Panc1 (cell line): ENCODE measurements around the gene RPS6KA1. TPM values are rescaled to one million over a fixed set of nuclear protein-coding genes. Genes with fewer than 3 reads are reported as not detected.

Experiments used
- ATAC-seq: fragments of 200-7000 bp; cut with Tn5 transposase; 2 replicates; pipeline ENCODE4 v1.9.1; 2020; ENCODE audit warnings: mild to moderate bottlenecking, moderate library complexity
- BruUV-seq: library from RNA; stranded (reverse); fragments of 400-500 nt; replicated peaks from 2 replicates; lab custom pipeline; 2021; lab: Mats Ljungman, UMichigan
- CTCF ChIA-PET: fragments of 300-600 bp; sonication (Branson Sonifier 250); formaldehyde crosslinking; loops from one replicate; lab custom pipeline; 2022; ENCODE audit warnings: antibody characterized with exemption; lab: Charles Lee
- POLR2A ChIA-PET: fragments of 300-600 bp; sonication (Branson Sonifier 250); formaldehyde crosslinking; loops from one replicate; lab custom pipeline; 2022; ENCODE audit warnings: antibody characterized with exemption; lab: Charles Lee
- DNase-seq: peaks from one replicate; pipeline ENCODE4 v3.0.0-alpha.2; 2010; ENCODE audit warnings: low read depth, low spot score
- H3K27ac ChIP-seq: 2 replicates; pipeline ENCODE4 v1.5.1; 2011; ENCODE audit warnings: mild to moderate bottlenecking, low read length, inconsistent platforms
- H3K27me3 ChIP-seq: fragments of 200-500 bp; sonication (Bioruptor generic); 2 replicates; pipeline ENCODE4 v1.6.0; 2014; ENCODE audit warnings: low read length, inconsistent platforms; ENCODE audit not compliant: control insufficient read depth, insufficient read depth
- H3K36me3 ChIP-seq: fragments of 200-500 bp; sonication (Bioruptor generic); 2 replicates; pipeline ENCODE4 v1.5.1; 2014; ENCODE audit warnings: inconsistent platforms, mild to moderate bottlenecking, low read length, moderate library complexity; ENCODE audit not compliant: control insufficient read depth, insufficient read depth
- H3K4me1 ChIP-seq: 2 replicates; pipeline ENCODE4 v1.5.1; 2011; ENCODE audit warnings: inconsistent platforms, mild to moderate bottlenecking, low read length, moderate library complexity; ENCODE audit not compliant: control insufficient read depth, insufficient read depth
- H3K4me3 ChIP-seq, 2 experiments: 2 replicates each; pipeline ENCODE4 v1.5.1; 2011 to 2012; ENCODE audit warnings: low read depth in 2 of 2, low read length in 2 of 2, mild to moderate bottlenecking in 2 of 2, inconsistent platforms in 1 of 2, moderate library complexity in 1 of 2
- H3K9me3 ChIP-seq: fragments of 200-500 bp; sonication (Bioruptor generic); 2 replicates; pipeline ENCODE4 v1.5.1; 2014; ENCODE audit warnings: low read depth, mild to moderate bottlenecking, inconsistent platforms, low read length, moderate library complexity; ENCODE audit not compliant: control insufficient read depth, insufficient read depth
- CTCF ChIP-seq: fragments of 450-650 bp; IDR thresholded peaks from 2 replicates; pipeline ENCODE4 v1.5.1; 2017; ENCODE audit warnings: mild to moderate bottlenecking
- POLR2AphosphoS5 ChIP-seq: IDR thresholded peaks from 2 replicates; pipeline ENCODE4 v1.6.1; 2012; ENCODE audit warnings: mild to moderate bottlenecking, low read depth, low read length, moderate library complexity
- SIN3A ChIP-seq: IDR thresholded peaks from 2 replicates; pipeline ENCODE4 v1.6.1; 2012; ENCODE audit warnings: low read depth, mild to moderate bottlenecking, low read length, moderate library complexity, borderline replicate concordance; ENCODE audit not compliant: insufficient read depth
- TCF7L2 ChIP-seq: IDR thresholded peaks from 2 replicates; pipeline ENCODE4 v1.6.1; 2011; ENCODE audit warnings: mild to moderate bottlenecking, low read depth, low read length, inconsistent platforms
- in situ Hi-C: cut with HindIII; loops from 2 replicates; pipeline ENCODE4 v1.10.0; 2016; ENCODE audit warnings: low sequenced_read_pairs, low pct_unique_long_range_greater_than_20kb
- intact Hi-C: fragments of 100-400 bp; cut with micrococcal nuclease; formaldehyde crosslinking; loops from one replicate; pipeline ENCODE4 v1.10.0; 2022; ENCODE audit not compliant: unreplicated experiment
- total RNA-seq: library from RNA; stranded (reverse); gene quantifications from one replicate; pipeline ENCODE4 v1.2.1, GENCODE V29; 2021; ENCODE audit not compliant: unreplicated experiment
- TF ChIP-seq, protein P1 (sequence below), 2 experiments: IDR thresholded peaks; 2 replicates each; pipeline ENCODE4 v1.6.1; 2011 to 2012; ENCODE audit warnings: low read depth in 2 of 2, control low read depth in 1 of 2, low read length in 1 of 2, mild to moderate bottlenecking in 1 of 2, moderate library complexity in 1 of 2; ENCODE audit not compliant: insufficient read depth in 1 of 2

Gene RPS6KA1
- total RNA-seq, 1 experiment from 2014 or later: 44.0 TPM

GRCh38 chr1:26483980-26484379 is 45.6 kb upstream of the RPS6KA1 start:
- ATAC-seq: no peak
- intact Hi-C loops: no loop called here

GRCh38 chr1:26490155-26490554 is 39.4 kb upstream of the RPS6KA1 start:
- Histone ChIP-seq H3K36me3 (no peaks in the 10 kb centered on the region), H3K27me3 (no peaks in the 10 kb centered on the region), H3K27ac (no peak overlapping the region), H3K4me1 (no peaks in the 10 kb centered on the region), H3K9me3 (no peaks in the 10 kb centered on the region), H3K4me3 (no peak overlapping the region)
- no peak for DNase-seq
- BruUV-seq: no TSS peak
- CTCF ChIA-PET: interaction anchor here (0.6 kb wide), 1 partner anchor 10 kb away, joined by 8 read pairs; no protein-coding TSS in a partner anchor
- POLR2A ChIA-PET: interaction anchor here (0.6 kb wide), 1 partner anchor 159 kb away, joined by 3 read pairs; no protein-coding TSS in a partner anchor
- no peak for ATAC-seq
- intact Hi-C loops: no loop called here
- TF ChIP-seq, protein P1, sequence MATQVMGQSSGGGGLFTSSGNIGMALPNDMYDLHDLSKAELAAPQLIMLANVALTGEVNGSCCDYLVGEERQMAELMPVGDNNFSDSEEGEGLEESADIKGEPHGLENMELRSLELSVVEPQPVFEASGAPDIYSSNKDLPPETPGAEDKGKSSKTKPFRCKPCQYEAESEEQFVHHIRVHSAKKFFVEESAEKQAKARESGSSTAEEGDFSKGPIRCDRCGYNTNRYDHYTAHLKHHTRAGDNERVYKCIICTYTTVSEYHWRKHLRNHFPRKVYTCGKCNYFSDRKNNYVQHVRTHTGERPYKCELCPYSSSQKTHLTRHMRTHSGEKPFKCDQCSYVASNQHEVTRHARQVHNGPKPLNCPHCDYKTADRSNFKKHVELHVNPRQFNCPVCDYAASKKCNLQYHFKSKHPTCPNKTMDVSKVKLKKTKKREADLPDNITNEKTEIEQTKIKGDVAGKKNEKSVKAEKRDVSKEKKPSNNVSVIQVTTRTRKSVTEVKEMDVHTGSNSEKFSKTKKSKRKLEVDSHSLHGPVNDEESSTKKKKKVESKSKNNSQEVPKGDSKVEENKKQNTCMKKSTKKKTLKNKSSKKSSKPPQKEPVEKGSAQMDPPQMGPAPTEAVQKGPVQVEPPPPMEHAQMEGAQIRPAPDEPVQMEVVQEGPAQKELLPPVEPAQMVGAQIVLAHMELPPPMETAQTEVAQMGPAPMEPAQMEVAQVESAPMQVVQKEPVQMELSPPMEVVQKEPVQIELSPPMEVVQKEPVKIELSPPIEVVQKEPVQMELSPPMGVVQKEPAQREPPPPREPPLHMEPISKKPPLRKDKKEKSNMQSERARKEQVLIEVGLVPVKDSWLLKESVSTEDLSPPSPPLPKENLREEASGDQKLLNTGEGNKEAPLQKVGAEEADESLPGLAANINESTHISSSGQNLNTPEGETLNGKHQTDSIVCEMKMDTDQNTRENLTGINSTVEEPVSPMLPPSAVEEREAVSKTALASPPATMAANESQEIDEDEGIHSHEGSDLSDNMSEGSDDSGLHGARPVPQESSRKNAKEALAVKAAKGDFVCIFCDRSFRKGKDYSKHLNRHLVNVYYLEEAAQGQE (IDR thresholded peaks at IDR 0.05; ENCODE audit: insufficient read depth in 1 of 2, low read depth in 2 of 2, low read length in 1 of 2): no peak
- TF ChIP-seq TCF7L2 (no peak), SIN3A (no peak), POLR2AphosphoS5 (no peak), CTCF (no peak)
- in situ Hi-C loops: no loop called here

More at GRCh38 chr1:26483980-26484379, 45.6 kb upstream of the RPS6KA1 start:
- H3K36me3 ChIP-seq: no peaks in the 10 kb centered on the region
- no peaks in the 10 kb centered on the region for H3K4me1 ChIP-seq
- H3K4me3 ChIP-seq: no peak overlapping the region
- H3K9me3 ChIP-seq: no peaks in the 10 kb centered on the region
- no peak overlapping the region for H3K27ac ChIP-seq
- CTCF ChIA-PET: no interaction called here
- BruUV-seq: no TSS peak
- no peaks in the 10 kb centered on the region for H3K27me3 ChIP-seq
- DNase-seq: no peak
- no peak for TF ChIP-seq TCF7L2
- TF ChIP-seq, protein P1 (IDR thresholded peaks at IDR 0.05; ENCODE audit: insufficient read depth in 1 of 2, low read depth in 2 of 2, low read length in 1 of 2): no peak
- no peak for TF ChIP-seq POLR2AphosphoS5
- no peak for TF ChIP-seq CTCF
- no peak for TF ChIP-seq SIN3A
- in situ Hi-C loops: no loop called here
- POLR2A ChIA-PET: no interaction called here
